Measurements from ENCODE around the gene SLC25A48.
"Not testable (repeated sequence)": the region's sequence is repeated elsewhere in the genome, so short reads cannot be mapped to it uniquely, and the experiment has no call there.

SLC25A48 gene

DNA sequence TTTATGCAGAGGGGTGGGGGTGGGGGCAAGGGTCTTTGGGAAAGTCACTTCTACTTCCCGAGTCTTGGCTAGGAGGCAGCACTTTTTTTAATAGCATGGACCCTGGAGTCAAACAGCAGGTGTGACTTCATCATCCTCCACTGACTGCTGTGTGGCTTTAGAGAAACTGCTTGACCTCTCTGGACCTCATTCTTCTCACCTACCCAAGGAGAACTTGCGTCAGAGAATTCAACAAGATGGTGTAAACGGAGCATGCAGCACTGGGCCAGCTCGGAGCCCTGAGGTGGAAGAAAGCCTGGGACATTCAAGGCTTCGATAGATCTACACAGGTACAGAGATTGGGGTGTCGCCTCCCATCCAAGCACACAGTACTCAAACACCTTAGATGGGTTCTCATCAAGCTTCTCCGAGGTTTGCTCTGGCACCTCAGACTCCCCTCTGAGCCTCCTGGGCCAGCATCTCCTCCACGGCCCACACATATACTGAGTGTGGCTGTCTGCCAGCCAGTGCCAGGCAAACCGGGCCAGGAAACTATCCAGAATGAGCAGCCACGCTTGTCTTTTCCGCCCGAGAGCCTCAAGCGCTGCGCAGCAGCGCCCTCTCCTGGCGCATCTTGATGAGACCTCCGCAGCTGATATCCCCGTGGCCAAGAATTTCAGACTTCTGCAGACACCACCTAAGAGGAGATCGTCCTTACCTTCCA lies 4.6 kb upstream of the SLC25A48 start:
- peak; percentile 59 for DNase-seq (ENCODE audit: low read depth)

- DNase-seq (ENCODE audit: low read depth) = no peak
These were observed 4.1 kb upstream of the SLC25A48 start for GRCh38 chr5:135830384-135830700.

DNA sequence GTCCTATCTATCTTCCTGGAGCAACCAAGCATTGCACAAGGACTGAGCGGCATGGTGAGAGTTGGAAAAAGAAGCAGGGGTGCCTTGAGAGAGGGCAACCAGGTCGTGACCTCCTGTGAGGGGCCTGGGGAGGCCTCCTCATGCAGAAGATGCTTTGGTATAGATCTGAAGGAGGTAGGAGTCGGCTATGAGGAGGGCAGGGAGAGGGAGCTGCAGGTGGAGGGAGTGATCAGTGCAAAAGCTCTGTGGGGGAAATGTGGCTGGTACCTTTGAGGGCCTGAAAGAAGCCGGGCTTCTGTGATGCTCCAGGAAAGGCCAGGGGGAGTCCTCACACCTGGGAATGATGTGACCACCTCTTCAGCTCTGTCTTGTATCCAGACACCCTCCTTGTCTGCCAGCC lies 3.6 kb upstream of the SLC25A48 start:
- DNase-seq (ENCODE audit: low read depth) = no peak

- no peak for DNase-seq (ENCODE audit: low read depth)
These were observed 3.0 kb upstream of the SLC25A48 start for GRCh38 chr5:135831439-135831838.

GRCh38 chr5:135831851-135832555 lies 2.5 kb upstream of the SLC25A48 start:
- DNase-seq (ENCODE audit: low read depth) = no peak

GRCh38 chr5:135832941-135833920 lies 1.2 kb upstream of the SLC25A48 start:
- no peak for DNase-seq (ENCODE audit: low read depth)

DNA sequence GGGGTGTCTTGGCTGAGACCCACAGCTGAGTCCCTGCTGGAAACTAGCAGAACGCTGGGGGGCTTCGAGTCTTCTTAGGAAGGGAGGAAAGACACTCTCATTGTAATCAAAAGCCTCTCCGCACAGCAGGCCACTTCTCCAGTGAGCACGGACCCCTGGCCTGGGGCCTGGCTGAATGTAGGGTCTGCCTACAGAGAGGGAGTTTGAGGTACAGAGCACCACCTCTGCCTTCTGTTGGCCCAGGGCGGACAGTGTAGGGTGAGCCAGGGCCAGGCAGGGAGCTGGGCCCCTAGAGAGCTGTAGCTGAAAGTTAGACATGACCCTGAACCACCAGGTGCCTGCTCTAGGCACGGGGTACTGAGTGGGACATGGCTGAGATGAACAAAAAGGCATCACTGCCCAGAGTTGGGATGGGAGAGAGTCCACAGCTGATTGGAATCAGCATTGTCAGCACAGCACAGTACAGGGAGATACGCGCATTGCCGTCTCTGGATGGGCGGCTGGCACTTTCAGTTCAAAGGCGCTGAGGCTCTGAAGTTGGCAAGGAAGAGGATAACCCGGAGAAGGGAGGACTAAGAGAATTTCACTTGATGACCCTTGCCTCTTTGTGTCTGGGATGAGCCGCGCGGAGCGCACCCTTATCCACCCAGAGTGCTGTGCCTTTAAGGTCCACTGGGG lies 363 bp upstream of the SLC25A48 start:
- DNase-seq (ENCODE audit: low read depth) = no peak

DNA sequence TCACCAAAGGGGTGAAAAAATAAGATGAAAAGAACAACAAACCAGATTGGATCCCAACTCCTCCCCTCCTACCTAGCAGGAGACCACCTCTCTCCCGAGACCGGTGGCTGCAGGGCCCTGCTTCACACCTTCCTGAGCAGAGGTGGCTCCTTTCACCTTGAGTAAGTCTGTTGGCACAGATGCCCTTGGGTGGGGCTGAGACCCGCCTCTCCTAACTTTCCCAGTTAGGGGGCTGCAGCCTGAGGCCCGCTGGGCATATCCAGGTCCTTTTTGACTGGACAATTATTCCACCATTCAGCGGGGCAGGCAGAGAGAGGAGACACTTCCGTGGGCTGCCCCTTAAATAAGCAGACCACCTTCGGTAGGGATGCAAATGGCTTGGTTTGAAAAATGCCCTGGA lies 1.3 kb downstream of the SLC25A48 start:
- DNase-seq (ENCODE audit: low read depth) = no peak

GRCh38 chr5:135838395-135838794 lies 3.9 kb downstream of the SLC25A48 start:
- DNase-seq (ENCODE audit: low read depth) = not testable (repeated sequence)

- no peak for DNase-seq (ENCODE audit: low read depth)
These were observed 5.1 kb downstream of the SLC25A48 start for GRCh38 chr5:135839566-135839965.

GRCh38 chr5:135840959-135841358 lies 6.5 kb downstream of the SLC25A48 start:
- no peak for DNase-seq (ENCODE audit: low read depth)

DNA sequence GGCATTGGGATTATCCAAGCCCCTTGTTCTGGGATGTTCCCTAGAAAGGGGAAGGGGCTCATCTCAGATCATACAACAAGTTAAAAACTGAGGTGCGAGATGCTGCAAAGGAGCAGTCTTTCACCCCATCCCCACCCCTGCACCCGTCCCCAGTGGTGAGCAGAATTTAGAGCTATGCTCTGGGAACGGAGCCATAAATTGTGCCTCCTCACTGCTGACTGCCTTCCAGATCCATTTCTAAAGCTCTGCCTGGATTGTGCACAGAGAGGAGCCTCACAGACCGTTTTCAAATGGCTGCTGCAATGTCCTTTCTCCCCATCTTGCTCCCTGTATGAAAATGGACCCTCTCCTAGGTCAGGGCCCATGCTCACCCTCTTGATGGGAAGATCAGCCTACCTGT lies 8.3 kb downstream of the SLC25A48 start:
- DNase-seq (ENCODE audit: low read depth) = no peak

DNA sequence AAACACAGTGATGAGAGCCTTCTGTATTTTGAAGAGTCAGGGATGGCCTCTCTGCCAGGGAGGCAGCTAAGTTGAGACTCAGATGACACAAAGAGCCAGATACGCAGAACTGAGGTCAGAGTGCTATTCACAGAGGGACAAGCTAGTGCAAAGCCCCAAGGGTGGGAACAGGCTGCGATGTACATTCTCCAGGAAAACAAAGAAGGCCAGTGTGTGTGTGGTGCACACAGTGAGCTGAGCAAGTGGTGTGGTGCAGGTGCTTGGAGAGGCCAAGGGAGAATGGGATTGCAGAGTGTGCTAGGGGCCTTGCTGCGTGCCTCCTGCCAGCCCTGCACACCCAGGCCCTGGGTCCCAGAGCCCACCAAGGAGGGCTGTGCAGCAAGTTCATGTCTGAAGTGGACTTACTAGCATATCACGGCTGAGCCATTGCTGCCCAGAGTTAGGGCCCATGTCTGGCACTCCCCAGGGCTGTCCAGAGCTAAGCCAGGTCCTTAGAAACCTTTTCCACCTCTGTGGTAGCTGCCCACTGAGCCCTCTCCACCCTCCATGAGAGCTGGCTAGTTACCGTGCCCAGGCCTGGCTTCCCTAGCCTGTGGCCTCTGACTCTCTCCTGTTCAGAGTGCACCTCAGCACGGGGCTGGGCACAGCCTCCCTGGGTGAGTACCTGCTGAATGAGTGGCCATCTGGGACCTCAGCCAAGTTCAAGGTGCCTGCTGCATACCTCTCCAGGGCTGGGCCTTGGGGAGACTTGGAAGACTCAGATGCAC lies 9.3 kb downstream of the SLC25A48 start:
- DNase-seq (ENCODE audit: low read depth) = no peak

- no peak for DNase-seq (ENCODE audit: low read depth)
These were observed 11.8 kb downstream of the SLC25A48 start for GRCh38 chr5:135846311-135846710.

DNA sequence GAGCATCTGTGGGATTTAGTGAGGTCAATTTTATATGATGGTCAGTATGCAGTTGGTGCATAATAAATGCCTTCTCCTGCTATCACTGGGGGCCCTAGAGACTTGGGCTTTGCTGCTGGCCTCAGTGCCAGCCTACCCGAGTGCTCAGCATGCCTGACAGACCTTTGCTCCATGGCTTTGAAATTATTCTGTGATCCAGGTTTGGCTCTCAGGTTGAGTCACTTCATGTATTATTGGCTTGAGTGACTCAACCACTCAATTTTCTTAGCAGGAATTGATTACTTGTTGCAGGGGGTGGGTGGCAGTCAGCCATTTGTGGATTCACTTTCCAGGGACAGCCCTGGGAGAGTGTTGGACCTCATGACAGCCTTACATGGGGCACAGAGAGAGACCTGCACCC lies 13.5 kb downstream of the SLC25A48 start:
- no peak for DNase-seq (ENCODE audit: low read depth)

DNA sequence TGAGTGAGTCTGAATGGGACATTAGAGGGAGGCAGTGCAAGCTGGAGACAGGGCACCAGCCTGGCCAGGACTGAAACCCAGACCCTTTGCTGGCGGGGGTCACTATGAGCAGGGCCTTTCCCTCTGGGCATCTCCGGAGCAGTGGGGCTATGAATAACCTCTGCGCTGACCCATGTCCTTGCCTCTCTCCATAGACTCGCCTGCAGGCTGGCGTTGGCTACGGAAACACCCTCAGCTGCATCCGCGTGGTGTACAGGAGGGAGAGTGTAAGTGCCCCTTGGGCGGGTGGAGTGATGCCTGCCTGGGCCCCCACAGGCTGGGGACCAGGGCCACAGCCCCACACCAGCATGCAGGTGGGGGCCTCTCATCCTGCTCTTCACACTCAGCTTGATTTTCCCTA lies 15.8 kb downstream of the SLC25A48 start:
- DNase-seq (ENCODE audit: low read depth) = no peak

DNA sequence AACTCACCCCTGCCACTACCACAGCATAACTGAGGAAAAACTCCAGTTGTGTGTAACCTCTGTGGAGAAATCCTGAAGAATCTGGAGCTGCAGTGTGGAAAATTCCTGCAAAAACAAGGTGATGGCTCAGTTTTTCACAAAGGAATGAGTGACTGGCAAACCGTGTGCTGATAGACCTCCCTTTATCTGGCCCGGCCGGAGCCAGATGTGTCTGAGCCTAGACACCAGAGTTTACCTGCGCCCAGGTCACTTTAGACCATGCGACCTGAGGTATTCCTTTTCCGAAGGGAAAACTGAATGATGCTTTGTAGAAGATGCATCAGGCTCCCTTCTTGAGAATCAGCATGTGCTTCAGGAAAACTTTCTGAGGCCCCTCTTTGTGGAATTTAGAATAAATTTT lies 16.2 kb downstream of the SLC25A48 start:
- no peak for DNase-seq (ENCODE audit: low read depth)

GRCh38 chr5:135851186-135851914 lies 16.9 kb downstream of the SLC25A48 start:
- DNase-seq (ENCODE audit: low read depth) = no peak

- DNase-seq (ENCODE audit: low read depth) = no peak
These were observed 17.7 kb downstream of the SLC25A48 start for GRCh38 chr5:135851915-135852845.
